IPS DF 19.7 (cell line): ENCODE results near the gene CXorf58.
"Not testable (repeated sequence)": the region's sequence is repeated elsewhere in the genome, so short reads cannot be mapped to it uniquely, and the experiment has no call there.

ENCODE experiments used
- DNase-seq: peaks from one replicate; pipeline ENCODE4 v3.0.0-alpha.2; 2013; ENCODE audit warnings: low read depth, low spot score

Gene CXorf58, protein sequence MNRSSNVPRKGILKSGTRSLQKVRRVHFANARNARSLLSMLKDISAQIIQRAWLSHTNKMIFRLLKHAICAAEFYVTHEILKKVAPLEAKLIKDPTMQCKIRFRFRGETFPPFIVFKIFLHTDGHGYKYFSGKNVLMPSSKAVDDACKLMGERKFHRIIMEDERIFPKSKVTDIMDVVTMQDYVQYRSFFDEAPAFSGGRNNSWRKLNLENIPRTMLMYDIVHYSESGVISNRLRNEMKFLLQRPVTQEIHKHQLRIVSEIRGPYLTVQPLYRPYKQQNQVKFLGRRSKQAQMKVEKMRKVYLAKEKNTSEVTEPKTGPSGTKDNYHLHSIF

DNA sequence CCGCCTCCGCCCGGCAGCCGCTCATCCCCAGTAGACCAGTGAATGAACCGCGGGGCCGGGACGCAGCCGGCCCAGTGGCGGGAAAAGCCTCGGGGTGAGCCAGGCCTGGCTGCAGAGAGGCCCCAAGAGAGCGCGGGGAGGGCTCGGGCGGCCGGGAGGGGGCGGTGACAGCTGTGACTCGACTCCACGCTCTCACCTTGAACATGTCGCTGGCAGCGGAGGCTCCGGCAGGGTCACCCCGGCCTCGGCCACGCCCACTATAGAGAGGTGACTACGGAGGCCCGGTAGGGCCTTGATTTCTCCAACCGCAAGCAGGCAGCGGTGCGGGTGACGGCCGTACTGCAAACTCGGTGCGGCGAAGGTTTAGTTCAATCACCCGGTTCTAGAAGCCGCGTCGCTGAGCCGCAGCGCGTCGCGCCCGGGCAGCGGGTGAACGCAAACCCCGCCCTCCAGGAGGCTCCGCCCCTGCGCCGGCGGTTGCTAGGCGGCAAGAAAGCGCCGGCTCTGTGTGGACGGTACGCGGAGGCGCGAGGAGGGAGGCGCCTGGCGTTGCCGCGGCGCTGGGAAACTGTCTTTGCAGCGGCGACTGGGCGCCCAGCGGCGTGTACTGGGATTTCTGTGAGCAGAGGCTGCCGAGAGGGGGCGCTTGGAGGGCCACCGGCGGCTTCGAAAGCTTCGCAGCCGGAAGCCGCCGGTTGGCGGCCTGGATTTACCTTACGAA lies at the start of gene CXorf58, which contains the start of gene APOO:
Gene CXorf58 (plus strand): TSS at position 509 of the 721 bp plus-strand sequence. CDS start 2,297 bp downstream, outside the sequence.
Gene APOO (minus strand): TSS at position 441 of the 721 bp plus-strand sequence. CDS start 236 bp downstream, at position 205.
- DNase-seq = no peak

DNA sequence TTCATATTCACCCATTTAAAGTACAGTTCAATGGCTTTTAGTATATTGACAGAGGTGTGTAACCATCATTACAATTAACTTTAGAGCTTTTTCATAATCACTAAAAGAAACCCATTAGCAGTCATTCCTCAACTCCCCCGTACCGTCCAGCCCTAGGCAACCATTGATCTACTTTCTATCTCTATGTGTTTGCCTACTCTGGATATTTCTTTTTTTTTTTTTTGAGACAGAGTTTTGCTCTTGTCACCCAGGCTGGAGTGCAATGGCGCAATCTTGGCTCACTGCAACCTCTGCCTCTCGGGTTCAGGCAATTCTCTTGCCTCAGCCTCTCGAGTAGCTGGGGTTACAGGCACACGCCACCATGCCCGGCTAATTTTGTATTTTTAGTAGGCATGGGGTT lies 48.6 kb upstream of the CXorf58 start:
- not testable (repeated sequence) for DNase-seq

DNA sequence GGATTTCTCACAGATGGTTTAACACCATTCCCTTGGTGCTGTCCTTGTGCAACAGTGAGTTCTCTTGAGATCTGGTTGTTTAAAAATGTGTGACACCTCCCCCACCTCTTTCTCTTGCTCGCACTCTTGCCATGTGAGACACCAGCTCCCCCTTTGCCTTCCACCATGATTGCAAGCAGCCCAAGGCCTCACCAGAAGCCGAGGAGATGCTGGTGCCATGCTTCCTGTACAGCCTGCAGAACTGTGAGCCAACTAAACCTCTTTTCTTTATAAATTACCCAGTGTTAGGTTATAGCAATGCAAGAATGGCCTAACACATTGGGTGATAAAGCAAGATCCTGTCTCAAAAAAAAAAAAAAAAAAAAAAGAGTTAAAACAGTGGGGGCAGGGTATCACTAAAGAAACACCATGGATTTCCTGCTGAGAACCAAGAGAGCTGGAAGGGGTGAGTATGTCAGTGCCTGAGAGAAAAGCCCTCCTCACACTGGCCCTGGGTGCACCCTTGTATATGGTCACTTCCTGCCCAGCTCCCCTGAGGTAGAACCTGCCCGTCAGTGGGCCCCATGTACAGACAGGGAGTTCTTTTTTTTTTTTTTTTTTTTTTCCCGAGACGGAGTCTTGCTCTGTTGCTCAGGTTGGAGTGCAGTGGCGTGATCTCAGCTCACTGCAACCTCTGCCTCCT lies 46.5 kb upstream of the CXorf58 start:
- DNase-seq = no peak

DNA sequence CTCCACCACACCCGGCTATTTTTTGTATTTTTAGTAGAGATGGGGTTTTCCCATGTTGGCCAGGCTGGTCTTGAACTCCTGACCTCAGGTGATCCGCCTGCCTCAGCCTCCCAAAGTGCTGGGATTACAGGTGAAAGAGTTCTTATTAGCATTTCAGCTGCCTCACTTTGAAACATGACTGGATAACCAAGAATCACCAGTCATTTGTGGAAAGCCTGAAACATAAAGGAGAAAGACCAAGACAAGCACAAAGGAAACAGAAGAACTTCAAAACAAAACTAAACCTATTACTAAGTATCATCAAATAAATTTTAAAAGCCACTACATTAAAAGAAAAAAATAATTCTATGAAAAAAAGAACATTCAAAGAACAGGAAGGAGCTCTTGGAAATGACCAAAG lies 45.9 kb upstream of the CXorf58 start:
- DNase-seq = not testable (repeated sequence)

DNA sequence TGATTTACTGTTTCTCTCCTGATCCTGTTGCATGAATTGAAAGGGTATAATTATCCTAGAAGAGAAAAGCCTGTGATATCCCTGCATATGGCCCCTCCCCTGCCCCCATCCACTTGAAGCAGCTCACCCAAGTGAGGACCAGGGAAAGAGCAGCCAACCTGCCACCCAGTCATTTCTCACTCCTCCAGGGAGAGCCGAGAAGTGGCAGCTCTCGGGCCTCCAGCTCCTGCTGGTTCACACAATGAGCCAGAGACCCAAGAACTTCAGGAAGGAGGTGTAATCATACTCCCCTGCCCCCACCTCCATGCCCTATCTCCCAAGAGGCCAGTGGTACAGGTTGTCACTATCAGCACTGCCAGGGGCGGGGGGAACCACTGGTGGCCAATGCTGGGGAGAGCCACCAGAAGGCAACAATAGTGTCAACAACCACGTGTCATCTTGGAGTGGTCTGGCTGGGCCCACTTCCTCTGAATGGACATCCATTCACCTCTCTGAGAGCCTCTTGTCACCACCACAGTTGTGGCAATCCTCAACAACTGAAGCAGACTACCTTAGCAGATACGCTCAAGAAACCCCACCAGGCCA lies 43.0 kb upstream of the CXorf58 start:
- DNase-seq = no peak

DNA sequence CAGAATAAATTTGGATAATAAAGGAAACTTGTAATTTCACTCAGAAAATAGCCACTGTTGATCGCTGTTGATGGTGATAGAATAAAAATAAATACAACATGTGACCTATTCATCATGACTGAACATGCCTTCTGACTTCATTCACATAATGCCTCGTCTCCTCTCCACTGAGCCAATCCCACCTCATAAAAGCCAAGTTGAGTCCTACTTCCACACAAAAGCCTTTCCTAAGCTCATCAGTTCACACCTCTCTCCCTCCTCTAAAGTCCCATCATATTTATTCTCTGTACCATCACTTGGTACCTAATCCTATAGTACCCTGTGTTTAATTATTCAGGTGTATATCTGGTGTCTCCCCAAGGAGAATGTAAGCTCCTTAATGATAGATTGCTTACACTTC lies 37.8 kb upstream of the CXorf58 start:
- DNase-seq = no peak

DNA sequence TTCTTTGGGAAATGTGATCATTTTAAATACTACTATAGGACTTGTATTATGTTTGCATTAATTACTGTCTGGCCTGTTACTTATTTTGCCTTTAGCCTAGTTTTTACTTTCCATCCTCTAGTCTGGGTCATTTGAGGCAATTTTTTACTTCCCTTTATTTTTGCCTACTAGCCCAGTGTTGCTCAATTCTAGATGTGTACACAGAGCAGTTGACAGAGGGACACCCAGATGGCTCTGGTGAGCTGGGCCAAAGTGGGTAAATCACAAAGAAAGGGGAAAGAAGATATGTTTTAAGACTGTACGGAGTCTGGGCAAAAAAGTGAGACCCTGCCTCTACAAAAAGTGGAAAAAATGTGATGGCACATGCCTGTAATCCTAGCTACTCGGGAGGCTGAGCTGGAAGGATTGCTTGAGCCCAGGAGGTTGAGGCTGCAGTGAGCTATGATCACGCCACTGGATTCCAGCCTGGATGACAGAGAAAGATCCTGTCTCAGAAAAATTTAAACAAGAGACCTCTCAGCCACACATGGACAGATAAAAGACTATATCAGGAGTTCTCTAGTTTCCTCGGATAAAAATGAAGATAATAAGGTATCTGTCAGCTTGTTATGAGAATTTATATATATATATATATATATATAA lies 35.8 kb upstream of the CXorf58 start:
- DNase-seq = no peak

DNA sequence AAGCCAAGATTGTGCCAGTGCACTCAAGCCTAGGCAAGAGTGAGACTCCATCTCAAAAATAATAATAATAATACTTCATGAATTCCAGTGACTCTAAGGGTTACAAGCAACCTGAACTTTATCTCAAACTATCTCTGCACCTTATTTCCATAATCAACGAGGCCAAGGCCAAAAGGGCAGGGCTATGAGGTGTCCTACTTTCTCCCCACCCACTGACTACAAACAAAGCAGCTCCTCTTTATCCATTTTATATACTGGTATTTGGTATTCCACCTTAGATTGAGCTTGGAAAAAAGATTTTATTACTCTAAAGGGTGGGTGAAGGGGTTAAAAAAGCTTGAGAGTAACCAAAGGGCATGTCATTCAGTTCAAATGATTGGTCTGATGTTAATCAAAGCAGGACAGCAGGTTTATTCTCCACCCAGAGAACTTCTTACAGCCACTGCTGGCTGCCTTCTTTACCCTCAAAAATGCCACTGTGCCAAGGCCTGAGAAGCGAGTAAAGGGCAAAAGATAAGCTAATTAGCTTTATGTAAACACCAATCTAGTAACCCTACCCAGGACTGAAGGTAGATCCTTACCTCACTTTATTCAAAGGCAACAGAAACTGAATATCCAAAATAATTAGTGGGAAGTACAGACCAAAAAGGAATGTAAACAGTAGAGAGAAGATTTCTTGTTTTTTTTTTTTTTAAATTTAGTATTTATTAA lies 28.3 kb upstream of the CXorf58 start:
- DNase-seq = no peak

DNA sequence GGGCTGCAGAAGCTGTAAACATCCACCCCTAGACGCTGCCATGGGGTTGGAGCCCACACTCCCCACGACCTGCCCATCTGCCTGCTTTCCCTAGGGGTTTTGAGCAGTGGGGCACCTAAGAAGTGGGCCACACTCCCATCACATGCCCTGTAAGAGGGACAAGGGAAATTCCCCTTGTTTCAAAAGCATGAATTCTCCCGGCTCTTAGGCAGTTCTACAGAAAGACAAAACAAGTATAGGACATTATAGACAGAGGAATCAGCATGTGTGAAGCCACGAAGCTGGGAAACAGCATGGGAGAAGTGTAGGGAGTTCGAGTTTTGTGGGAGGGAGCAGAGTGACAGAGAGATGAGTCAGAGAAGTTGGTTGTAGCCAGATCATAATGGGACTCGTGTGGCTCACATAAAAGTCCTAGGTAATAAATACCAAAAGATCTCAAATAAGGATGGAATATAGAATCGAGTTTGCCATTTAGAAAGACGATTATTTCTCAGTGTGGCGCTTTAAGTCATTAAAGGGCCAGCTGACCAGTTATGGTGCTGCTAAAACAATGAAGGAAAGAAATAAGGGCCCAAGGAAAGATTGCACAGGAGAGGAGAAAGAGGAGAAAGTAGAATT lies 24.0 kb upstream of the CXorf58 start:
- DNase-seq = no peak

DNA sequence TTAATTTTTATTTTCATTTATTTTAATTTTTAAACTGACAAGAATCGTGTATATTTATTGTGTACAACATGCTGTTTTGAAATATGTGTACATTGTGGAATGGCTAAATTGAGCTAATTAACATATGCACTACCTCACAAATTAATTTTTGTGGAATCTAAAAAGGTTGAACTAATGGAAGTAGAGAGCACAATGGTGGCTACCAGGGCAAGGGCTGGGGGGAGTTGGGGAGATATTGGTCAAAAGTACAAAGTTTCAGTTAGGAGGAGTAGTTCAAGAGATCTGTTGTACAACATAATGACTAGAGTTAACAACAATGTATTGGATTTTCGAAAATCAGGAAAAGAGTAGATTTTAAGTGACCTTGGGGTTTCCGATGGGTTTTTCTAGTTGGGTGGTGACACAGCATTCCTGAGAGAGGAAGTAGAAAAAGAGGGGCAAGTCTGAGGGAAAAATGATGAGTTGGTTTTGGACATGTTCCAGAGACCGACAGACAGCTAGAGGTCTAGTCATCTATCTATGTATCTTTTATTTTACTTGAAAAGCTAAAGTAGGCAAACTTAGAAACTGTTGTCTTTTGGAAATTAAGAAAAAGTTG lies 23.3 kb upstream of the CXorf58 start:
- DNase-seq = no peak

DNA sequence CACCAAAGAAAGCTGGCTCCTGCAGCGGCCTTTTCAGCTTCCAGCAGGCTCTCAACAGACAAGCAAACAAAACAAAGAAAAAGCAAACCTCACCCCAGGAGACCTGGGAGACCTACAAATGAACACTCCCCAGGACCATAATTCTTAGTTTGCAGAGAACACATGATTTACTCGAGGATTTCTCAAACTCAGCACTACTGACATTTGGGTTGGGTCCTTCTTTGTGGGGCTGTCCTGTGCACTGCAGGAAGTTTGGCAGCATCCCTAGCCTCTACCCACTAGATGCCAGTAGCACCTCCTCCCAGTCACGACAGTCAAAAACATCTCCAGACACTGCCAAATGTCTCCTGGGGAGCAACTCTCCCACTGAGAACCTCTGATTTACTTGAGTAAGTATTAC lies 22.0 kb upstream of the CXorf58 start:
- no peak for DNase-seq

DNA sequence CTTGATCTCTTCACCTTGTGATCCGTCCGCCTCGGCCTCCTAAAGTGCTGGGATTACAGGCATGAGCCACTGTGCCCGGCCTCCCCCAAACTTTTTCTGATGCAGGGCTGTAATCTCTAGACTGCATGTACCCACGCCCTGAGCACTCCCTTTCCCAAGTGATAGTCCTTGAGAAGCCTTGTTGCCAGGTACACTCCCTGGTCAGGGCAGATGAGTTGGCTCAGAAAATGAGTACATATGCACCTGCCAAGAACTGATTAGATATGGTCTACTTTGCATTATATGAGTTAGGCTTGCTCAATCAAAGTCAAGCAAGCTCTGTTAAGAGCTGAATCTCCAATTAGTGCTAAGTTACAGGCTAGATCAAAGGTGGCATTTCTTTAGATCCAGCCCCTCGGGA lies 20.4 kb upstream of the CXorf58 start:
- no peak for DNase-seq

DNA sequence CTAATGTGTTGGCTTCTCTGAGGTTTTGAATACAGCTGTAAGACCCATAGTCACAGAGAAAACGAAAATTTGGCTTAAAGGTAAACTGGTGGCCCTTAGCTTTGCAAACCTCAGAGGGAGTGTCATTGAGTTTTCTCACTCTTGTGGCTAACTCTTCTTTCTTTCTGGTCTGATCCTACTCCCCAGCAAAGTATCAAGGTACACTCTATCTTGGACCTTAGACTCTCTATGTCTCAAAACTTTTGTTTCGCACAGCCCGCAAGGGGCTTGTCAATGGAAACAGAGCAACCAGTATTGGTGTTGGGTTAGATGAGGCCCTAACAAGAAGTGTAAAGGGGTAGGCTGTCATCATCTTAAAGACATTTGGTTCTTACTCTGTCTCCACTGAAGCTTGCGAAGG lies 19.9 kb upstream of the CXorf58 start:
- DNase-seq = no peak

DNA sequence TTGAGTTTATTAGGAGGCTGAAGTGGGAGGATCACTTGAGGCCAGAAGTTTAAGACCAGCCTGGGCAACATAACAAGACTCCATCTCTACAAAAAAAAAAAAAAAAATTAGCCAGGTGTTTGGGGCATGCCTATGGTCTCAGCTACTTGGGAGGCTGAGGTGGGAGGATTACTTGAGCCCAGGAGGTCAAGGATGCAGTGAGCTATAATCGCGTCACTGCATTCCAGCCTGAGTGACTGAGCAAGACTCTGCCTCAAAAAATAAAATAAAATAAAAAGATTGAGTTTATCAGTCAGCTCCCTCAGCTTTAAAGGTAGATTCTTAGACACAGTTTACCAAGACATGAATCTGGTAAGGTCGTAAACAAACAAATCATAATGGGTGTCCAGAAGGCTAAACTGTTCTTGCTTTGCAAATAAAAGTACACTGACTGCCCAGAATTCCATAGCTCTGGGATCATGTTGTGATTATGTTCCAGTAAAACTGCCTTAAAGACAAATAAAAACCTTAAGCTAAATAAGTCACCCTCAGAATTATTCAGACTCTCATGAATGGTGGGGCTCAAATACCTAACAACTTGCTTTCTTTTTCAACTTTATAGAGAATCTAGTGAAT lies 18.8 kb upstream of the CXorf58 start:
- DNase-seq = no peak

DNA sequence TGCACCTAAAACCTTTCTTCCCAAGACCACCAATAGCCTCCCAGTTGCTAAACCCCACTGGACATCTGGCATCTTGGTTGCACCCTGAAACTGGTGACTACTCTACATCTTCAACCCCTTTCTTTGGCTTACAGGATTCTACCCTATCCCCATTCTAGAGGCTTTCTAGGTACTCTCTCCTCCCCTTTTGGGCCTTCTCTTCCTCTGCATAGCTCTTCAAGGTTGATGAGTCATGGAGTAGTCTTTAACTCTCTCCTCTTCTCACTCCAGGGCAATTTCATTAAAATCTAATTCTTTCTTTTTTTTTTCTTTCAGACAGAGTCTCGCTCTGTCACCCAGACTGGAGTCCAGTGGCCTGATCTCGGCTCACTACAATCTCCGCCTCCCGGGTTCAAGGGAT lies 16.9 kb upstream of the CXorf58 start:
- DNase-seq = no peak

DNA sequence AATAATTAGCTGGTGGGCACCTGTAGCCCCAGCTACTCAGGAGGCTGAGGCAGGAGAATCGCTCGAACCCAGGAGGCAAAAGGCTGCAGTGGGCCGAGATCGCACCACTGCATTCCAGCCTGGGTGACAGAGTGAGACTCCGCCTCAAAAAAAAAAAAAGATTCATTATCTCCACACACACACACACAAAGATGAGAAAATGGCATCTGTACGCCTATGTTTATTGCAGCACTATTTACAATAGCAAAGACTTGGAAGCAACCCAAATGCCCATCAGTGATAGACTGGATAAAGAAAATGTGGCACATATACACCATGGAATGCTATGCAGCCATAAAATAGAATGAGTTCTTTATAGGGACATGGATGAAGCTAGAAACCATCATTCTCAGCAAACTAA lies 12.8 kb upstream of the CXorf58 start:
- not testable (repeated sequence) for DNase-seq

DNA sequence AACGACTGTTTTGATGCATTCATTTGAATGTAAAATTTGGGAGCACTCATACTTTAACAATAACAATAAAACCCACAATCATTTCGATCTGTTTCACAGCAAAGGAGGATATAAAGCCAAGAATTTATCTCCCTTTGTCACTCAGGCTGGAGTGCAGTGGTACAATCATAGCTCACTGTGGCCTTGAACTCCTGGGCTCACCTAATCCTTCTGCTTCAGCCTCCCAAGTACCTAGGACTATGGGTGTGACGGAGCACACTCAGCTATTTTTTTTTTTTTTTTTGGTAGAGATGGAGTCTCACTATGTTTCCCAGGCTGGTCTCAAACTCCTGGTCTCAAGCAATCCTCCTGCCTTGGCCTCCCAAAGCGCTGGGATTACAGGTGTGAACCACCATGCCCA lies 11.3 kb upstream of the CXorf58 start:
- DNase-seq = not testable (repeated sequence)

DNA sequence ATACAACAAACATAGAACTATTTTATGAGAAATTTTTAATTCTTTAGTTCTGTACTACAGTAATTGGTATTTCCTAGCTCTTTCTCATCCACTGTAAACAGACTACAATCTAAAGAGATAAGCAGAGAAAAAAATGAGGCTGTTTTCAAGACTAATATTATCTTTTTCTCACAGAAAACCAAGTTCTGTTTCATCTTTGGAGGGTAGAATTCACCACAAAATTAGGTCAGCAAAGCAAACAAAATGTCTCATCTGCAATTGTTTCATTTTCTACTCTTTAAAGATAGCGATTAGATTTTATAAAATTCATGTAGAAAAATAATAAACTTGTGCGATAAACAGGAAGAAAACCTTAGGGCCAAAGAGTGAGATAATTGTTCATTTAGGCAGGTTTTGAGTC lies 10.8 kb upstream of the CXorf58 start:
- DNase-seq = no peak

DNA sequence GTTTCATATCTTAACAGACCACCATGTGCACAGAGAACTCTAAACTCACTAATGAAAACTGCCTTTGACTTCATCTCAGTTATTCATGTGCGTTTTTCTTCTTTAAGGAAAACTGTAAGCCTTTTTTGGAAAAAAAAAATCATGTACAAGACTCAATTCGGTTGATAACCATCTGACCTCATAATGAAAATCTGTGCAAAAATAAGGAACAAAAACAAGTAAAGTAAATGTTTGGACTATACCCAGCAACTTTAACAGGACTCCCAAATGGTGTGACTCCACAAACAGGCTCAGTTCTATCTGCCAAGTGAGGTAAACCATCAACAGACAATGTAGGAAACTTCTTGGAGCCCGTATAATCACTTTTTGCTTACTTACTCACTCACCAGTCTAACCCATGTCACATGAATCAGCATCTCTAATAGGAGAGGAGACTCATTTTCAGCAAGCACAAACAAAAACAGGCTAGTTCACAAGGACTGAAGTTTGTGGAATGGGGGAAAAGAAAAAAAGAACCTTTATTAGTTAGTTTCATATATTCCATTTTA lies 9.3 kb upstream of the CXorf58 start:
- no peak for DNase-seq
